GM13976 (cell line): ENCODE data around the gene ACSS1.

Experiments
- DNase-seq: peaks from one replicate; pipeline ENCODE4 v3.0.0; 2012; ENCODE audit warnings: low spot score
- in situ Hi-C: fragments of 300-500 bp; cut with MboI; formaldehyde crosslinking; loops from one replicate; pipeline ENCODE4 v1.12.0; 2022; ENCODE audit warnings: low sequenced_read_pairs, mixed read lengths, inconsistent platforms; ENCODE audit not compliant: unreplicated experiment
- TF ChIP-seq, protein P1 (sequence below): IDR thresholded peaks from 2 replicates; pipeline ENCODE4 v1.5.1; 2012; ENCODE audit warnings: borderline replicate concordance, mild to moderate bottlenecking; ENCODE audit not compliant: insufficient read depth; ENCODE audit errors: extremely low read depth, missing control alignments, control extremely low read depth

ACSS1 gene

GRCh38 chr20:25042531-25043498 is 15.1 kb downstream of the ACSS1 start:
- DNase-seq = peak; percentile 85
- TF ChIP-seq, protein P1, sequence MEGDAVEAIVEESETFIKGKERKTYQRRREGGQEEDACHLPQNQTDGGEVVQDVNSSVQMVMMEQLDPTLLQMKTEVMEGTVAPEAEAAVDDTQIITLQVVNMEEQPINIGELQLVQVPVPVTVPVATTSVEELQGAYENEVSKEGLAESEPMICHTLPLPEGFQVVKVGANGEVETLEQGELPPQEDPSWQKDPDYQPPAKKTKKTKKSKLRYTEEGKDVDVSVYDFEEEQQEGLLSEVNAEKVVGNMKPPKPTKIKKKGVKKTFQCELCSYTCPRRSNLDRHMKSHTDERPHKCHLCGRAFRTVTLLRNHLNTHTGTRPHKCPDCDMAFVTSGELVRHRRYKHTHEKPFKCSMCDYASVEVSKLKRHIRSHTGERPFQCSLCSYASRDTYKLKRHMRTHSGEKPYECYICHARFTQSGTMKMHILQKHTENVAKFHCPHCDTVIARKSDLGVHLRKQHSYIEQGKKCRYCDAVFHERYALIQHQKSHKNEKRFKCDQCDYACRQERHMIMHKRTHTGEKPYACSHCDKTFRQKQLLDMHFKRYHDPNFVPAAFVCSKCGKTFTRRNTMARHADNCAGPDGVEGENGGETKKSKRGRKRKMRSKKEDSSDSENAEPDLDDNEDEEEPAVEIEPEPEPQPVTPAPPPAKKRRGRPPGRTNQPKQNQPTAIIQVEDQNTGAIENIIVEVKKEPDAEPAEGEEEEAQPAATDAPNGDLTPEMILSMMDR = no peak
- in situ Hi-C loops = no loop called here

- in situ Hi-C loops = no loop called here
- TF ChIP-seq, protein P1 = no peak
- DNase-seq = no peak
These were observed 16.0 kb downstream of the ACSS1 start for GRCh38 chr20:25041813-25042530.

DNA sequence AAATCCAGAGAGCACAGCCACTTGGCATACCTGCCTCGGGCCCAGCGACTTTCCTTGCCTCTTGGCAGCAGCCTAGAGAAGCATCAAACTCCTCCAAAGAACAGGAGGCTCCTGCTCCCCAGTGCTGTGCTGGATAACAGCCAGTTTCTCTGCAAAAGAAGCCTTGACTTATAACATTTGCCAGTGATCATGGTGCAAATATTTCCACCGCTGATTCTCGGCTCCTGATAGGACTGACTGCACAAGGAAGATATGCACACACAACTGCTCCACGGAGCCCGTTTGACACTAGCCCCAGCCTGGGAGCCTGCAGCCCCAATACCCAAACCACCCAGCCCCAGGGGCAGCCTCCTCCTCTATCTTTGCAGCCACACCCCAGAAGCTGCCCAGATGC is 17.5 kb downstream of the ACSS1 start:
- TF ChIP-seq, protein P1 = no peak
- DNase-seq = no peak
- in situ Hi-C loops = no loop called here

GRCh38 chr20:25039697-25040437 is 18.1 kb downstream of the ACSS1 start:
- DNase-seq = no peak
- TF ChIP-seq, protein P1 = no peak
- in situ Hi-C loops = no loop called here

DNA sequence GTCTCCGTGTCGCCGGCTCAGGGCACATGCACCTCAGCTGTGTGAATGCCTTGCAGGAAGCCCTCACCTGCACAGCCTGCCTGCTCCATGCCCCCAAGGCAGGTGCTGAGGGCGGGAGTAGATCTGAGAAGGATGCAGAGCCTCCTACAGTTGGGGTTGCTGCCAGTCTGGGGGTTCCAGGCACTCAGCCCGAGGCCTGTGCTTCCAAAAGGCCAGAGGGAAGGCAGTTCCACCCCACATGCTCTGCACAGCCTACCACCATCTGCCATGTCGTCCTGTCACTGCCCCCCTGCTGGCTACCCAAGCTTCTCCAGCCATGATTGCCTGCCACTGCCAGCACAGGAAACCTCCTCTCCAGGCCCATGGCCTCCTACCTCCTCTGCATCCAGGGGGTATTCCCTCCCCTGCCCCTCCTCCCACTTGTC is 19.3 kb downstream of the ACSS1 start:
- DNase-seq = no peak
- in situ Hi-C loops = no loop called here
- TF ChIP-seq, protein P1 = no peak

DNA sequence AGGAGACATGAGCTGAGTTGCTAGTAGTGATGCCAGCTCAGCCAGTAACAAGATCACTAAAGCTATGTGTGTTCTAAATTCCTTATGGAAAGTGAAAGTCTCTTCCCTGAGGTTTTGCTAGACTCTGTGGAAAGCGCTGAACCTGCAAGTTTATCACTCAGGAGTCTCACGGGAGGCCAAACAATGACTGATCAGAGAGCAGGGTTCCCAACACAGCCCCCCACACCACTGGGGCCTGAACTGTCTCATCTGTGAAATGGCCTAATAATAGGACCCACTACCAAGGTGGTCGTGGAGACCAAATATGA is 19.9 kb downstream of the ACSS1 start:
- TF ChIP-seq, protein P1 = no peak
- in situ Hi-C loops = no loop called here
- DNase-seq = no peak
